Stimulated activated CD8-positive, alpha-beta memory T cell treated with anti-CD3 and anti-CD28 coated beads, Interleukin-7, amount 100 ng/mL, for 24 hours (primary cell): Measurements from ENCODE around the gene SPRR2B.
"Not testable (repeated sequence)": the region's sequence is repeated elsewhere in the genome, so short reads cannot be mapped to it uniquely, and the experiment has no call there.

Experiments
- DNase-seq: peaks from one replicate; pipeline ENCODE4 v3.0.0-alpha.2; 2020; ENCODE audit warnings: low read depth

Gene SPRR2B

DNA sequence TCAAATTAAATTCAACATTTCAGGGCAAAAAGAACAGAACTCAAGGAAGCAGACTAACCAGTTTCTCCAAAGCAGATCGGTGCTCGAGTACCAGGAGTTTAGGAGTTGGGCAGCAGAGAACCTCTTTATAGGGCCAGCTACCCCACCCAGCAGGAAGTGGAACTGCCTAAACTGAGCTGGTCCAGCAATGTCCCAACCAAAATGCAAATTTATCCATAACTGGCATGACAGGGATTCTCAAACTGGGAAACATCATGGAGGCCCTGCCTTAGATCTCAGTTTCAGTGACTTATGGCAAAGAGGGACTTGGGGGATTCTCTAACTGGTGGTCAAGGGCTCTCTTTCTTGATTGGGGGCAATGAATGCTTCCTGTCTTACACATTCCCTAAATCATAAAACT lies at the start of gene SPRR2B:
Gene SPRR2B (minus strand): TSS at position 101 of the 400 bp plus-strand sequence. CDS start 772 bp downstream, outside the sequence.
- no peak for DNase-seq

GRCh38 chr1:153120945-153121344 lies 49.5 kb upstream of the SPRR2B start:
- DNase-seq = no peak

DNA sequence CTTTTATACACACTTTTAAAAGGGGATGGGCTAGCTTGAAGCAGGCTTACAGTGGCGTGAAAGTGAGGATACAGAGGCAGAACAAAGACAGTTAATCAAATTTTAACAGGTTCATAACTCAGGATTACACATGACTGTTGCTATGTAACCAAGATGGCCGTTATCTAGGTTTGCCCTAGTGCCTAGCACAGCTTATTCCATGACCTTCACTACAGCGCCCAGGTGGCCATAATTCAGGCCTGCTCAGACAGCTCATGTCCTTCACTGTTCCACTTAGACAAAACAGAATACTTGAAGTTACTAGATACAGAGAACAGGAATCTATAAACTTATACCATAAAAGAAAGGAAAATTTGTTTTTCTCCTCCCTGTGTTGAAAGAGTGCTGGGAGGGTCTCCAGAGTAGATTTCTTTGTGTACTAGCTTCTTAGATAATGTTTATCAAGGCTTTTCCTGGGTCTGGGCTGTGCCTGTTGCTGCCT lies 48.1 kb upstream of the SPRR2B start:
- DNase-seq = no peak

- not testable (repeated sequence) for DNase-seq
These were observed 43.9 kb upstream of the SPRR2B start for GRCh38 chr1:153115264-153115663.

GRCh38 chr1:153113416-153113815 lies 42.0 kb upstream of the SPRR2B start, which contains the start of gene SPRR2F:
SPRR2F (minus strand) TSS chr1:153113516; CDS start chr1:153112733, 783 bp downstream.
- no peak for DNase-seq

- DNase-seq = not testable (repeated sequence)
These were observed 41.0 kb upstream of the SPRR2B start for GRCh38 chr1:153112454-153112853.

DNA sequence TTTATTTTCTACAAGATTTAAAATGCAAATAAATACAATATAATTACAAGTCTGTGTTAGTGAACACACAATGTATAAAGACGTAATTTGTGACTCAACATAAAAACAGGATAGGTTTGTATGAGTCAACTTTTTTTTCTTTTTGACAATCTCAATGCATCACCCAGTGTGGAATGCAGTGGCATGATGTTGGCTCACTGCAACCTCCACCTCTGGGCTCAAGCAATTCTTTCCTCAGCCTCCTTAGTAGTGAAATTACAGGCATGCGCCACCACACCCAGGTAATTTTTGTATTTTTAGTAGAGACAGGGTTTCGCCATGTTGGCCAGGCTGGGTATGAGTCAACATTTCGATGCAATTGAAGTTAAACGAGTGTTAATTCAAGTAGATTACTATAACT lies 28.8 kb upstream of the SPRR2B start:
- no peak for DNase-seq

DNA sequence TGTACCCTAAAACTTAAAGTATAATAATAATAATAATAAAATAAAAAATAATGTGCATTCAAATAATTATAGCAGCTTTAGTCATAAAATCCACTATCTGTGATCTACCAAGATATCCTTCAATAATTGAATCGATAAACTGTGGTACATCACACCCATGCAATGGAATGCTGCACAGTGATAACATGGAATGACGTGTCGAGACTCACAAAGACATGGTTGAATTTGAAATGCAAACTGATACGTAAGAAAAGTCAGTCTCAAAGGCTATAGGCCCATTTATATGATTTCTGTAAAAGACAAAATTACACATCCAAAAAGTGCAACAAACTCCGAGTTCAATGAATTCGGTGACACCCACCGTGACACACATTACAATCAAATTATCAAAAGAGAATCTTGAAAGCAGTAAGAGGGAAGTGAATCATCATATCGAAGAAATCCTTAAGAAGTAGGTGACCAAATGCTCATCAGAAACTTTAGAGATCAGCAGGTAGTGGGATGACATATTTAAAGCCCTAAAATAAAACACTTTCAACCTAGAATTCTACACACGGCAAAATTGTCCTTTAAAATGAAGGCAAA lies 28.1 kb upstream of the SPRR2B start:
- no peak for DNase-seq

DNA sequence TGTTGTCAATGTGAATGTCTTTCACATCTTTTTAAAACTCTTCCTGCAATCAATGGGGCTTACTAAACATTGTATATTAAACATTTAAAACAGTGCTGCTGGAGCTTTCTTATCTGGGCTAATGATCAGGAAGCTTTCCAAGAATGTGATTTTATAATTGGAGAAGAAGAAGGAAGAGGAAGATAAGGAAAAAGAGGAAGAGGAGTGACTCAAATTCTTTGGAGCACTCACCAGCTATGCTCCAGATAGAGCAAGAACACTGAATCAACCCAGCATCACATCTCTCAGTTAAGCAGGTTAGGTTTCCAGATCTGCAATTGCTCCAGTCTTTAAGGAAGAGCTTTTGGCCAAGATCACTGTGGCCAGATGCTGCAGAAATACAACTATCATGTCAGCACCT lies 24.4 kb upstream of the SPRR2B start:
- no peak for DNase-seq

DNA sequence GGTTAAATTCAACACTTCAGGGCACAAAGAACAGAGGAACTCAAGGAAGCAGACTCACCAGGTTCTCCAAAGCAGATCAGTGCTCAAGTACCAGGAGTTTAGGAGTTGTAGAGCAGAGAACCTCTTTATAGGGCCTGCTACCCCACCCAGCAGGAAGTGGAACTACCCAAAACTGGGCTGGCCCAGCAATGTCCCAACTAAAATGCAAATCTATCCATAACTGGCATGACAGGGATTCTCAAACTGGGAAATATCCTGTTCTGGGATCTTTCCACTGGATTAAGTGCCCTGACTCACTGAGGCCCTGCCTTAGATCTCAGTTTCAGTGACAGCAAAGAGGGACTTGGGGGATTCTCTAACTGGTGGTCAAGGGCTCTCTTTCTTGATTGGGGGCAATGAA lies 23.0 kb upstream of the SPRR2B start, which contains the start of gene SPRR2E:
Gene SPRR2E (minus strand): TSS at position 101 of the 400 bp plus-strand sequence. CDS start 775 bp downstream, outside the sequence.
- no peak for DNase-seq

DNA sequence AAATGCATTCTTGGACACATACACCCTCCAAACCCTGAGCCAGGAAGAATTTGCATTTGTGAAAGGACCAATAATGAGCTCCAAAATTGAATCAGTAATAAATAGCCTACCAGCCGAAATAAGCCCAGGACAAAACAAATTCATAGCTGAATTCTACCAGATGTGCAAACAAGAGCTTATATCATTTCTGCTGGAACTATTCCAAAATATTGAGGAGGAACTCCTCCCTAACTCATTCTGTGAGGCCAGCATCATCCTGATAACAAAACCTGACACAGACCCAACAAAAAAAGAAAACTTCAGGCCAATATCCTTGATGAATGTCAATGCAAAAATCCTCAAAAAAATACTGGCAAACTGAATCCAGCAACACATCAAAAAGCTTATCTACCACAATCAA lies 16.2 kb upstream of the SPRR2B start:
- DNase-seq = no peak

- DNase-seq = no peak
These were observed 10.3 kb upstream of the SPRR2B start for GRCh38 chr1:153081736-153082135.

GRCh38 chr1:153072806-153073726 lies 1.7 kb upstream of the SPRR2B start:
- no peak for DNase-seq

DNA sequence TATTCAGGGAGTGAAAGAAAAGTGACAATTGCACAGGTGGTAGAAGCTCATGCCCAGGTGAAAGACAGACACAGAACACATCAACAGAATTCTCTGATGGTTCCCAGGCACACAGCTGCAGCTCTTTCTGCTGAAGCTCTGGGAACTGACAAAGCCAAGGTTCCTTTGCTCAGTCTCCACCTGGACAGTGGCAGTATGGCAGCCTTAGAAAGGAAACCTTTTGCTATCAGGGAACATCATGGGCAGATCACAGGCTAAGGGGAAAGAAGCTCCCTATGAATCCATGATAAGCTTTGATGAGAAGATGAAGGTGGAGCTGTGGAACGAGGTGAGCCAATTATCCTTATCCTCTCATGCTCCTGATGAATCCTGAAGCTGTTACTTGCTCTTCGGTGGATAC lies 1.2 kb downstream of the SPRR2B start:
- DNase-seq = no peak

GRCh38 chr1:153058826-153059784 lies 12.3 kb downstream of the SPRR2B start:
- no peak for DNase-seq

GRCh38 chr1:153058154-153058553 lies 13.3 kb downstream of the SPRR2B start:
- DNase-seq = no peak

DNA sequence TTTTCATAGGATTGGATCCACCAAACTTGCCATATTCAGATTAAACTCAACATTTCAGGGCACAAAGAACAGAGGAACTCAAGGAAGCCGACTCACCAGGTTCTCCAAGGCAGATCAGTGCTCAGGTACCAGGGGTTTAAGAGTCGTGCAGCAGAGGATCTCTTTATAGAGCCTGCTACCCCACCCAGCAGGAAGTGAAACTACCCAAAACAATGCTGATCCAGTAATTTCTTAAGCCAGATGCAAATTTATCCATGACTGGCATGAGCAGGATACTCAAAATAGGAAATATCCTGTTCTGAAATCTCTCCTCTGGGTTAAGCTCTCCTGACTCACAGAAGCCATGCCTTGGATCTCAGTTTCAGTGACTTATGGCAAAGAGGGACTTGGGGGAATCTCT lies 14.0 kb downstream of the SPRR2B start, which contains the start of gene SPRR2A:
Gene SPRR2A (minus strand): TSS at position 138 of the 400 bp plus-strand sequence. CDS start 777 bp downstream, outside the sequence.
- no peak for DNase-seq

GRCh38 chr1:153056111-153056510 lies 15.3 kb downstream of the SPRR2B start:
- not testable (repeated sequence) for DNase-seq

DNA sequence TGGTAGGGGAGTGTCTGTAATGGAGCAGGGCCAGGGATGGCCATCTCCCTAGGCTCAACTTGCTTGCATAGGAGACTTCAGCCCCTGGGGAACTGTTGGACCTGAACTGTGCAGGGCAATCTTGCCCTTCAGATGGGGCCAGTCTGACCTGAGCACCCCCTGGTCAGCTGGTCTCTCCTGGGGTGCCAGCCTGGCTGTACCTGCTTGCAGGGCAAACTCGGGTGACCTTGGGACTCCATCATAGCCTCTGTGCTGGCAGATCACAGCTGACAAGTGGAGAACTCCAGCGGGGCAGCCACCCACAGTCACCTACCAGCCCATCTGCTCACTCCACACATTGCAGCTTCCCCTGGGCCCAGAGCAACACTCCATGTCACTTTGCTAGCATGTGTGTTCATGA lies 22.2 kb downstream of the SPRR2B start:
- no peak for DNase-seq

DNA sequence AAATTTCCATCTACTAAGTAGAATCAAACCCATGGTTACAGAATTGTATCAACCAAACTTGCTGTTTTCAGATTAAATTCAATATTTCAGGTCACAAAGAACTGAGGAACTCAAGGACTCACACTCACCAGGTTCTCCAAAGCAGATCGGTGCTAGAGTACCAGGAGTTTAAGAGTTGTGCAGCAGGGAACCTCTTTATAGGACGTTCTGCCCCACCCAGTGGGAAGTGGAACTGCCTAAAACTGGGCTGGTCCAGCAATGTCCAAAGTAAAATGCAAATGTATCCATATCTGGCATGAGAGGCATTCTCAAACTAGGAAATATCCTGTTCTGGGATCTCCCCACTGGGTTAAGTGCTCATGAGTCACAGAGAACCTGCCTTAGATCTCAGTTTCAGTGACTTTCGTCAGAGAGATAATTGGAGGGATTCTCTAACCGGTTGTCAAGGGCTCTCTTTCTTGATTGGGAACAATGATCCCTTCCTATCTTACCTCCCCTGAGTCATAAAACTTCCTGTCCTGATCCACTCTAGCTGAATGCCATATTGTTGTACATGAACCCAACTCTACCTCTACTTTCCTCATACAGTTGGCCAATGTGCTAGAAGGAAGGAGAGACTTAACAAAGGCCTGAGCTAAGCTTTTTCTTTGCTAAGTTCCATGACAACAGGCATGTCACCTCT lies 30.3 kb downstream of the SPRR2B start, which contains the start of gene SPRR2D:
Gene SPRR2D (minus strand): TSS at position 171 of the 682 bp plus-strand sequence. CDS start 774 bp downstream, outside the sequence.
- no peak for DNase-seq

- DNase-seq = no peak
These were observed 36.2 kb downstream of the SPRR2B start for GRCh38 chr1:153035211-153035610.
